SK-N-SH (cell line): ENCODE data around the gene TRIM69. TPM values are rescaled to one million over a fixed set of nuclear protein-coding genes. Genes with fewer than 3 reads are reported as not detected.

Source experiments
- CTCF ChIA-PET: fragments of 300-600, 350-600 bp; formaldehyde crosslinking; extraction: SDS; loops from one replicate; lab custom pipeline; 2021; lab: Yijun Ruan, JAX
- POLR2A ChIA-PET: fragments of 350-600 bp; sonication (Branson Sonifier 250); formaldehyde crosslinking; extraction: SDS; loops from one replicate; lab custom pipeline; 2020; ENCODE audit warnings: antibody characterized with exemption, inconsistent platforms; lab: Yijun Ruan, JAX
- DNase-seq: peaks from one replicate; pipeline ENCODE4 v3.0.0; 2012
- H2AFZ ChIP-seq: fragments of 200-600 bp; sonication (generic); 2 replicates; pipeline ENCODE4 v1.8.1; 2016; ENCODE audit warnings: antibody characterized with exemption, mild to moderate bottlenecking, low read depth
- H3F3A ChIP-seq: fragments of 200-600 bp; sonication (generic); replicated peaks from 2 replicates; pipeline ENCODE3; 2016; ENCODE audit warnings: antibody characterized with exemption, mild to moderate bottlenecking; ENCODE audit not compliant: insufficient read depth
- H3K27ac ChIP-seq, 2 experiments: fragments of 200-500 bp in 1 of 2; fragments of 200-600 bp in 1 of 2; sonication (Bioruptor generic) in 1 of 2; sonication (generic), shearing (Covaris generic) in 1 of 2; 2 replicates each; pipeline versions ENCODE4 v1.5.1 to v1.6.1; 2014 to 2016; ENCODE audit warnings: low read depth in 2 of 2, inconsistent platforms in 1 of 2, low read length in 1 of 2, mild to moderate bottlenecking in 1 of 2, mixed read lengths in 1 of 2
- H3K27me3 ChIP-seq: fragments of 200-600 bp; sonication (generic), shearing (Covaris generic); 2 replicates; pipeline ENCODE4 v1.6.1; 2016; ENCODE audit warnings: mixed run types; ENCODE audit not compliant: insufficient read depth
- H3K36me3 ChIP-seq, 2 experiments: fragments of 200-500 bp in 1 of 2; fragments of 200-600 bp in 1 of 2; sonication (Bioruptor generic) in 1 of 2; sonication (generic) in 1 of 2; replicated peaks in 1 of 2; 2 replicates each; pipeline versions ENCODE3 to v1.5.1; 2014 to 2016; ENCODE audit warnings: low read length in 1 of 2, mild to moderate bottlenecking in 1 of 2; ENCODE audit not compliant: insufficient read depth in 2 of 2, control insufficient read depth in 1 of 2
- H3K4me1 ChIP-seq, 2 experiments: fragments of 200-500 bp in 1 of 2; fragments of 200-600 bp in 1 of 2; sonication (Bioruptor generic) in 1 of 2; sonication (generic), shearing (Covaris generic) in 1 of 2; 2 replicates each; pipeline versions ENCODE4 v1.5.1 to v1.6.1; 2014 to 2016; ENCODE audit warnings: low read depth in 1 of 2, low read length in 1 of 2, mixed run types in 1 of 2; ENCODE audit not compliant: insufficient read depth in 2 of 2, control insufficient read depth in 1 of 2
- H3K4me2 ChIP-seq: fragments of 200-600 bp; sonication (generic), shearing (Covaris generic); 2 replicates; pipeline ENCODE4 v1.6.1; 2017; ENCODE audit warnings: mixed run types
- H3K4me3 ChIP-seq, 2 experiments: fragments of 200-500 bp in 1 of 2; fragments of 200-600 bp in 1 of 2; sonication (Bioruptor generic) in 1 of 2; sonication (generic), shearing (Covaris generic) in 1 of 2; 2 replicates each; pipeline versions ENCODE4 v1.5.1 to v1.8.1; 2014 to 2016; ENCODE audit warnings: low read depth in 2 of 2, inconsistent platforms in 1 of 2, low read length in 1 of 2, mild to moderate bottlenecking in 1 of 2, mixed read lengths in 1 of 2, moderate library complexity in 1 of 2
- H3K79me2 ChIP-seq: fragments of 200-600 bp; sonication (generic); 2 replicates; pipeline ENCODE4 v1.8.1; 2017; ENCODE audit warnings: mild to moderate bottlenecking; ENCODE audit not compliant: insufficient read depth
- H3K9ac ChIP-seq: fragments of 200-600 bp; sonication (generic); 2 replicates; pipeline ENCODE4 v1.6.1; 2017; ENCODE audit warnings: mixed run types
- H3K9me2 ChIP-seq: fragments of 200-600 bp; sonication (generic); 2 replicates; pipeline ENCODE4 v1.6.1; 2017; ENCODE audit warnings: mixed run types
- H3K9me3 ChIP-seq: fragments of 200-600 bp; sonication (generic); 2 replicates; pipeline ENCODE4 v1.6.1; 2017; ENCODE audit warnings: mixed run types, mild to moderate bottlenecking, moderate library complexity
- H4K20me1 ChIP-seq: fragments of 200-600 bp; sonication (generic); 2 replicates; pipeline ENCODE4 v1.6.1; 2017; ENCODE audit warnings: mild to moderate bottlenecking, mixed run types; ENCODE audit not compliant: insufficient read depth
- CHD2 ChIP-seq: fragments of 150-350 bp; IDR thresholded peaks from 2 replicates; pipeline ENCODE4 v1.6.1; 2018; ENCODE audit warnings: low read length; ENCODE audit not compliant: partially characterized antibody
- CTCF ChIP-seq: fragments of 200-600 bp; sonication (generic); IDR thresholded peaks from 2 replicates; pipeline ENCODE4 v1.6.1; 2017; ENCODE audit warnings: antibody characterized with exemption, mild to moderate bottlenecking, moderate library complexity
- ELF1 ChIP-seq: IDR thresholded peaks from 2 replicates; pipeline ENCODE4 v1.4.0; 2012
- EP300 ChIP-seq, 2 experiments: IDR thresholded peaks; 2 replicates each; pipeline versions ENCODE4 v1.4.0 to v1.6.1; 2012; ENCODE audit warnings: borderline replicate concordance in 1 of 2, low read depth in 1 of 2, low read length in 1 of 2
- EZH2phosphoT487 ChIP-seq: fragments of 200-600 bp; sonication (generic); IDR thresholded peaks from 2 replicates; pipeline ENCODE4 v1.6.1; 2017; ENCODE audit warnings: low read depth, mixed run types, mild to moderate bottlenecking, antibody characterized with exemption, moderate library complexity, borderline replicate concordance
- FOXJ3 ChIP-seq: sonication (generic); formaldehyde crosslinking; IDR thresholded peaks from 2 replicates; pipeline ENCODE4 v1.5.1; 2020; ENCODE audit warnings: mild to moderate bottlenecking, missing genetic modification reagents
- GABPA ChIP-seq: IDR thresholded peaks from 2 replicates; pipeline ENCODE4 v1.4.0; 2012; ENCODE audit warnings: low read depth, mild to moderate bottlenecking
- IRF3 ChIP-seq: fragments of 150-350 bp; IDR thresholded peaks from 2 replicates; pipeline ENCODE4 v1.6.1; 2016; ENCODE audit warnings: mild to moderate bottlenecking, low read depth, low read length
- JUND ChIP-seq: IDR thresholded peaks from 2 replicates; pipeline ENCODE4 v1.4.0; 2012
- MAX ChIP-seq: IDR thresholded peaks from 2 replicates; pipeline ENCODE4 v1.4.0; 2012; ENCODE audit warnings: low read depth
- MEF2A ChIP-seq: IDR thresholded peaks from 2 replicates; pipeline ENCODE4 v1.4.0; 2012; ENCODE audit warnings: low read depth, borderline replicate concordance
- NRF1 ChIP-seq: IDR thresholded peaks from 2 replicates; pipeline ENCODE4 v1.6.1; 2012; ENCODE audit warnings: low read depth, mild to moderate bottlenecking, low read length
- RAD21 ChIP-seq: IDR thresholded peaks from 2 replicates; pipeline ENCODE4 v1.6.1; 2012; ENCODE audit warnings: mild to moderate bottlenecking, low read length
- RCOR1 ChIP-seq: fragments of 150-350 bp; IDR thresholded peaks from 2 replicates; pipeline ENCODE4 v1.6.1; 2017; ENCODE audit warnings: antibody characterized with exemption, low read length
- TAF1 ChIP-seq: IDR thresholded peaks from 2 replicates; pipeline ENCODE4 v1.6.1; 2012; ENCODE audit warnings: low read depth, mild to moderate bottlenecking, low read length, moderate library complexity, borderline replicate concordance
- TEAD4 ChIP-seq: IDR thresholded peaks from 2 replicates; pipeline ENCODE4 v1.4.0; 2012; ENCODE audit warnings: mild to moderate bottlenecking, borderline replicate concordance; ENCODE audit not compliant: insufficient read depth
- USF1 ChIP-seq: IDR thresholded peaks from 2 replicates; pipeline ENCODE4 v1.4.0; 2012; ENCODE audit warnings: low read depth, borderline replicate concordance
- USF2 ChIP-seq: fragments of 150-350 bp; IDR thresholded peaks from 2 replicates; pipeline ENCODE4 v1.6.1; 2017; ENCODE audit warnings: antibody characterized with exemption, low read length, low read depth, borderline replicate concordance
- WGBS: methylation state at CpG from one replicate; pipeline ENCODE4 v1.1.6; 2017; ENCODE audit warnings: low lambda C conversion rate; 5-methylcytosine and 5-hydroxymethylcytosine counted together
- polyA plus RNA-seq, 3 experiments: library from polyadenylated mRNA; depleted of rRNA; stranded (reverse); fragments of >200 nt; gene quantifications; 2 replicates each; pipeline ENCODE4 v1.2.3, GENCODE V29; 2012

Gene TRIM69
- polyA plus RNA-seq, 1 of the 3 experiments (the other 2 are of a cell fraction), result 9.7 TPM

GRCh38 chr15:44775953-44776352 lies 39.6 kb downstream of the TRIM69 start (continued):
- no peak for TF ChIP-seq IRF3
- no peak for TF ChIP-seq TAF1
- TF ChIP-seq CHD2, result peak; percentile 79
- TF ChIP-seq TEAD4, result no peak
- TF ChIP-seq RCOR1, result no peak
- TF ChIP-seq GABPA, result no peak

GRCh38 chr15:44779761-44780160 lies 43.4 kb downstream of the TRIM69 start:
- no peak overlapping the region for H3K27ac ChIP-seq
- no peak overlapping the region for H3K4me3 ChIP-seq
- no peak overlapping the region for H3K4me2 ChIP-seq
- H3K4me1 ChIP-seq, result peaks cover 5% of the 10 kb centered on the region in 2 experiments; a peak in 3 of 4 replicates
- TF ChIP-seq NRF1 (no peak), USF2 (no peak)
- TF ChIP-seq, all 33 proteins: peak for 0
- Histone ChIP-seq H3K36me3 (no peaks in the 10 kb centered on the region), H3K79me2 (no peaks in the 10 kb centered on the region), H2AFZ (no peak overlapping the region), H3F3A (no peaks in the 10 kb centered on the region), H4K20me1 (no peaks in the 10 kb centered on the region), H3K27me3 (no peaks in the 10 kb centered on the region; the same call in 1 of the 2 replicates), H3K9ac (no peak overlapping the region), H3K9me2 (no peaks in the 10 kb centered on the region), H3K9me3 (no peaks in the 10 kb centered on the region)
- 86% methylated on average over 2 of the region's 2 CpGs for WGBS
- POLR2A ChIA-PET, result no interaction called here
- CTCF ChIA-PET, result no interaction called here
- DNase-seq, result no peak

- WGBS, result 67% methylated on average over 2 of the region's 2 CpGs
- Histone ChIP-seq H3K36me3 (no peaks in the 10 kb centered on the region), H3K9me2 (no peaks in the 10 kb centered on the region), H4K20me1 (no peaks in the 10 kb centered on the region), H3K79me2 (no peaks in the 10 kb centered on the region), H3K27me3 (no peaks in the 10 kb centered on the region; the same call in 1 of the 2 replicates), H3K4me2 (no peak overlapping the region), H3K9me3 (no peaks in the 10 kb centered on the region), H3K9ac (no peak overlapping the region), H2AFZ (no peak overlapping the region), H3F3A (no peaks in the 10 kb centered on the region), H3K4me1 (peaks cover 5% of the 10 kb centered on the region in 2 experiments; a peak in 2 of 4 replicates), H3K27ac (no peak overlapping the region), H3K4me3 (no peak overlapping the region)
- DNase-seq, result no peak
- ChIA-PET CTCF (interaction anchor here (1.6 to 2.4 kb wide), 2 partner anchors 17 to 117 kb away, joined by 6 to 9 read pairs; partner anchors contain the start of gene SPG11), POLR2A (no interaction called here)
- TF ChIP-seq MEF2A, result no peak
- TF ChIP-seq EZH2phosphoT487, result no peak
- no peak for TF ChIP-seq CTCF
- TF ChIP-seq JUND, result no peak
- no peak for TF ChIP-seq USF1
- no peak for TF ChIP-seq IRF3
- TF ChIP-seq MAX, result no peak
- no peak for TF ChIP-seq RAD21
- TF ChIP-seq FOXJ3 (CRISPR knock-in tag), result no peak
- no peak for TF ChIP-seq NRF1
- TF ChIP-seq ELF1, result no peak
- no peak for TF ChIP-seq EP300 (IDR thresholded peaks at IDR 0.05; ENCODE audit: borderline replicate concordance in 1 of 2, low read depth in 1 of 2, low read length in 1 of 2)
- no peak for TF ChIP-seq RCOR1
These were observed 44.3 kb downstream of the TRIM69 start for GRCh38 chr15:44780608-44781007.
